CD4-positive, alpha-beta memory T cell (primary cell): Measurements from ENCODE around the gene TUBB4A. TPM values are rescaled to one million over a fixed set of nuclear protein-coding genes. Genes with fewer than 3 reads are reported as not detected.

Experiments used
- CTCF ChIA-PET: fragments of 350-600 bp; sonication (Branson Sonifier 250); formaldehyde crosslinking; loops from one replicate; lab custom pipeline; 2021; ENCODE audit warnings: inconsistent platforms; ENCODE audit not compliant: partially characterized antibody; lab: Charles Lee
- POLR2A ChIA-PET: fragments of 350-600 bp; sonication (Branson Sonifier 250); formaldehyde crosslinking; loops from one replicate; lab custom pipeline; 2021; ENCODE audit not compliant: partially characterized antibody; lab: Charles Lee
- DNase-seq, 5 donors: peaks; one replicate each; pipeline versions ENCODE4 v3.0.0 to v3.0.0-alpha.2; 2020 to 2022; ENCODE audit warnings: mixed read lengths in 1 of 5
- H3K27ac ChIP-seq: one replicate; pipeline ENCODE4 v1.7.0; 2013; ENCODE audit warnings: low read depth, low read length
- H3K27me3 ChIP-seq: 2 replicates; pipeline ENCODE4 v1.7.0; 2013; ENCODE audit warnings: mild to moderate bottlenecking, low read length, moderate library complexity; ENCODE audit not compliant: insufficient read depth
- H3K36me3 ChIP-seq: 2 replicates; pipeline ENCODE4 v1.7.0; 2013; ENCODE audit warnings: mild to moderate bottlenecking, low read length, moderate library complexity; ENCODE audit not compliant: insufficient read depth
- H3K4me1 ChIP-seq: 2 replicates; pipeline ENCODE4 v1.7.0; 2013; ENCODE audit warnings: mild to moderate bottlenecking, low read length, moderate library complexity; ENCODE audit not compliant: insufficient read depth
- H3K4me3 ChIP-seq, 2 donors: one replicate each; pipeline ENCODE4 v1.7.0; 2013; ENCODE audit warnings: low read length in 2 of 2, mild to moderate bottlenecking in 1 of 2
- H3K9me3 ChIP-seq, 2 donors: one replicate each; pipeline ENCODE4 v1.7.0; 2013; ENCODE audit warnings: low read length in 2 of 2, control low read depth in 1 of 2; ENCODE audit not compliant: control insufficient read depth in 1 of 2
- H3K27ac Mint-ChIP-seq, 7 donors: one replicate each; pipeline ENCODE4 v1.8.0; 2020 to 2021; ENCODE audit warnings: mixed read lengths in 7 of 7, mild to moderate bottlenecking in 6 of 7, inconsistent platforms in 3 of 7, moderate library complexity in 3 of 7
- H3K27me3 Mint-ChIP-seq, 2 donors: one replicate each; pipeline ENCODE4 v1.8.0; 2020 to 2021; ENCODE audit warnings: mixed read lengths in 2 of 2
- H3K36me3 Mint-ChIP-seq, 2 donors: one replicate each; pipeline ENCODE4 v1.8.0; 2020 to 2021; ENCODE audit warnings: mixed read lengths in 2 of 2, inconsistent platforms in 1 of 2, mild to moderate bottlenecking in 1 of 2
- H3K4me1 Mint-ChIP-seq, 4 donors: one replicate each; pipeline ENCODE4 v1.8.0; 2020 to 2021; ENCODE audit warnings: mixed read lengths in 4 of 4, mild to moderate bottlenecking in 1 of 4
- H3K4me3 Mint-ChIP-seq, 8 donors: one replicate each; pipeline ENCODE4 v1.8.0; 2020 to 2021; ENCODE audit warnings: mixed read lengths in 8 of 8, mild to moderate bottlenecking in 7 of 8, moderate library complexity in 6 of 8, inconsistent platforms in 3 of 8
- H3K9me3 Mint-ChIP-seq, 8 donors: one replicate each; pipeline ENCODE4 v1.8.0; 2020 to 2021; ENCODE audit warnings: mixed read lengths in 8 of 8, mild to moderate bottlenecking in 5 of 8, inconsistent platforms in 3 of 8, moderate library complexity in 1 of 8
- intact Hi-C: fragments of 100-400 bp; cut with micrococcal nuclease; formaldehyde crosslinking; loops from one replicate; pipeline ENCODE4 v1.15.1; 2023
- polyA plus RNA-seq, 2 donors: library from polyadenylated mRNA; unstranded; fragments of 300-500 nt; fragmentation: Illumina TruSeq; gene quantifications; one replicate each; pipeline ENCODE4 v1.2.3, GENCODE V29; 2021
- total RNA-seq, 2 experiments: library from RNA; stranded (reverse); gene quantifications; one replicate each; pipeline ENCODE4 v1.2.3, GENCODE V29; 2021

The TUBB4A gene
- total and polyA plus RNA-seq, 4 experiments from 2014 or later, result 1.5 to 4.7 (median 2.9) TPM

GRCh38 chr19:6460099-6460884 is 41.8 kb downstream of the TUBB4A start:
- intact Hi-C loops, result loop anchor here (1.0 to 2.0 kb wide), 8 partner anchors 21 to 403 kb away; partner anchors contain the start of genes ALKBH7, CLPP, DENND1C and TRIP10
- H3K27me3 ChIP-seq, result no peaks in the 10 kb centered on the region
- H3K36me3 Mint-ChIP-seq, result peaks cover 11 to 13% of the 10 kb centered on the region in 2 donors
- H3K4me1 Mint-ChIP-seq, result peaks cover 12 to 45% (median 25%) of the 10 kb centered on the region in 4 donors
- peak overlapping the region; percentile 70 for H3K27ac ChIP-seq
- H3K9me3 Mint-ChIP-seq, result peaks cover 0 to 7% (median under 1%) of the 10 kb centered on the region in 8 donors
- peaks cover 0 to 1% of the 10 kb centered on the region in 2 donors for H3K9me3 ChIP-seq
- CTCF ChIA-PET, result interaction anchor here (0.7 to 1.1 kb wide), 4 partner anchors 21 to 1180 kb away, joined by 3 to 4 read pairs (median 4); partner anchors contain the start of gene DENND1C
- H3K36me3 ChIP-seq, result peaks cover 1% of the 10 kb centered on the region
- POLR2A ChIA-PET, result interaction anchor here (0.7 to 3.5 kb wide), 5 partner anchors 21 to 99 kb away, joined by 3 to 35 read pairs (median 5); partner anchors contain the start of genes CLPP, DENND1C, KHSRP and TUBB4A
- peak overlapping the region; percentile 93 to 99 (median 96) for H3K4me3 Mint-ChIP-seq
- peak; percentile 97 to 98 (median 97) for DNase-seq
- H3K27ac Mint-ChIP-seq, result peak overlapping the region; percentile 86 to 99 (median 93)
- H3K4me1 ChIP-seq, result peaks cover 24% of the 10 kb centered on the region
- H3K4me3 ChIP-seq, result peak overlapping the region; percentile 85 to 90
- H3K27me3 Mint-ChIP-seq, result no peaks in the 10 kb centered on the region

- Mint-ChIP-seq H3K27ac (peak within 1 kb of the TSS; percentile 86 to 99 (median 93)), H3K4me1 (peaks cover 12 to 39% (median 20%) of the 10 kb centered on the region in 4 donors), H3K9me3 (peaks cover 0 to 15% (median 1%) of the 10 kb centered on the region in 8 donors), H3K27me3 (no peaks in the 10 kb centered on the region), H3K36me3 (peaks cover 18 to 19% of the 10 kb centered on the region in 2 donors), H3K4me3 (peak within 1 kb of the TSS; percentile 93 to 99 (median 96))
- CTCF ChIA-PET, result interaction anchor here (1.1 kb wide), 1 partner anchor 22 kb away, joined by 3 read pairs; the partner anchor contains the start of gene DENND1C
- Histone ChIP-seq H3K4me1 (peaks cover 19% of the 10 kb centered on the region), H3K9me3 (peaks cover 0 to 9% of the 10 kb centered on the region in 2 donors), H3K27me3 (no peaks in the 10 kb centered on the region), H3K4me3 (peak within 1 kb of the TSS; percentile 85 to 90), H3K27ac (peak within 1 kb of the TSS; percentile 70), H3K36me3 (peaks cover 9% of the 10 kb centered on the region)
- POLR2A ChIA-PET, result interaction anchor here (1.0 to 3.5 kb wide), 7 partner anchors 22 to 1460 kb away, joined by 3 to 35 read pairs (median 4); partner anchors contain the start of genes CLPP, DENND1C, GTF2F1 and KHSRP
- intact Hi-C loops, result loop anchor here (1.0 to 2.0 kb wide), 8 partner anchors 22 to 404 kb away; partner anchors contain the start of genes ALKBH7, CLPP, DENND1C and TRIP10
- peak; percentile 40 to 70 (median 46) for DNase-seq
Measured at GRCh38 chr19:6459262-6460098, 42.6 kb downstream of the TUBB4A start, which contains the start of gene SLC25A23. SLC25A23 (minus strand) TSS chr19:6459792; CDS start chr19:6459628, 164 bp downstream.

GRCh38 chr19:6458695-6459261 is 43.3 kb downstream of the TUBB4A start:
- H3K9me3 ChIP-seq, result peaks cover 0 to 16% of the 10 kb centered on the region in 2 donors
- H3K27me3 Mint-ChIP-seq, result no peaks in the 10 kb centered on the region
- H3K27ac ChIP-seq, result no peak overlapping the region
- peaks cover 0 to 19% (median 3%) of the 10 kb centered on the region in 8 donors for H3K9me3 Mint-ChIP-seq
- H3K4me3 Mint-ChIP-seq, result peak overlapping the region; percentile 76 to 91 (median 88)
- peaks cover 22 to 25% of the 10 kb centered on the region in 2 donors for H3K36me3 Mint-ChIP-seq
- no peaks in the 10 kb centered on the region for H3K27me3 ChIP-seq
- peaks cover 12% of the 10 kb centered on the region for H3K4me1 ChIP-seq
- peak overlapping the region in 1 of 2 donors; percentile 85 for H3K4me3 ChIP-seq
- H3K36me3 ChIP-seq, result peaks cover 14% of the 10 kb centered on the region
- ChIA-PET POLR2A (interaction anchor here (1.0 to 3.5 kb wide), 8 partner anchors 22 to 1461 kb away, joined by 3 to 35 read pairs (median 4); partner anchors contain the start of genes CLPP, DENND1C, GTF2F1 and KHSRP), CTCF (no interaction called here)
- H3K4me1 Mint-ChIP-seq, result peaks cover 9 to 35% (median 16%) of the 10 kb centered on the region in 4 donors
- intact Hi-C loops, result no loop called here
- peak overlapping the region; percentile 57 to 91 (median 84) for H3K27ac Mint-ChIP-seq
- DNase-seq, result no peak

- POLR2A ChIA-PET, result interaction anchor here (1.1 to 3.5 kb wide), 5 partner anchors 23 to 1462 kb away, joined by 3 to 35 read pairs (median 4); partner anchors contain the start of genes DENND1C, KHSRP, SNAPC2 and VAV1
- H3K27ac Mint-ChIP-seq, result peak overlapping the region in 5 of 7 donors; percentile 81 to 91 (median 84)
- H3K27me3 Mint-ChIP-seq, result no peaks in the 10 kb centered on the region
- CTCF ChIA-PET, result no interaction called here
- H3K36me3 Mint-ChIP-seq, result peaks cover 26 to 29% of the 10 kb centered on the region in 2 donors
- peaks cover 0 to 22% (median 4%) of the 10 kb centered on the region in 8 donors for H3K9me3 Mint-ChIP-seq
- Histone ChIP-seq H3K9me3 (peaks cover 0 to 18% of the 10 kb centered on the region in 2 donors), H3K27ac (no peak overlapping the region), H3K27me3 (no peaks in the 10 kb centered on the region), H3K4me3 (no peak overlapping the region), H3K4me1 (peaks cover 11% of the 10 kb centered on the region), H3K36me3 (peaks cover 14% of the 10 kb centered on the region)
- intact Hi-C loops, result no loop called here
- H3K4me1 Mint-ChIP-seq, result peaks cover 9 to 34% (median 15%) of the 10 kb centered on the region in 4 donors
- H3K4me3 Mint-ChIP-seq, result peak overlapping the region; percentile 76 to 91 (median 88)
- no peak for DNase-seq
Measured at GRCh38 chr19:6457958-6458694, 44.0 kb downstream of the TUBB4A start.

GRCh38 chr19:6455924-6456323 is 46.2 kb downstream of the TUBB4A start:
- no peak overlapping the region for H3K27ac ChIP-seq
- intact Hi-C loops, result no loop called here
- DNase-seq, result no peak
- no peak overlapping the region for H3K4me3 ChIP-seq
- peaks cover 14% of the 10 kb centered on the region for H3K36me3 ChIP-seq
- H3K9me3 ChIP-seq, result peaks cover 0 to 18% of the 10 kb centered on the region in 2 donors
- ChIA-PET POLR2A (interaction anchor here (0.9 kb wide), 1 partner anchor 95 kb away, joined by 3 read pairs; no protein-coding TSS in a partner anchor), CTCF (no interaction called here)
- Mint-ChIP-seq H3K9me3 (peaks cover 0 to 22% (median 4%) of the 10 kb centered on the region in 8 donors), H3K27ac (no peak overlapping the region), H3K27me3 (no peaks in the 10 kb centered on the region), H3K36me3 (peaks cover 32 to 41% of the 10 kb centered on the region in 2 donors), H3K4me3 (peak overlapping the region in 1 of 8 donors; percentile 25), H3K4me1 (peaks cover 9 to 23% (median 15%) of the 10 kb centered on the region in 4 donors)
- no peaks in the 10 kb centered on the region for H3K27me3 ChIP-seq
- peaks cover 11% of the 10 kb centered on the region for H3K4me1 ChIP-seq
